Trophoblast cell (in vitro differentiated cells and primary cell): ENCODE measurements around the gene AK3. TPM values are rescaled to one million over a fixed set of nuclear protein-coding genes. Genes with fewer than 3 reads are reported as not detected.

Experiments
- DNase-seq, 2 donors: peaks; one replicate each; pipeline ENCODE4 v3.0.0-alpha.2; 2016
- H2AFZ ChIP-seq: 2 replicates; pipeline ENCODE4 v1.6.1; 2013; ENCODE audit warnings: low read length, moderate library complexity, mild to moderate bottlenecking; ENCODE audit not compliant: insufficient read depth, poor library complexity
- H2AK5ac ChIP-seq: 2 replicates; pipeline ENCODE4 v1.6.1; 2013; ENCODE audit warnings: mild to moderate bottlenecking, low read length
- H2BK120ac ChIP-seq: 2 replicates; pipeline ENCODE4 v1.6.1; 2013; ENCODE audit warnings: low read length, mild to moderate bottlenecking, moderate library complexity; ENCODE audit not compliant: insufficient read depth, poor library complexity
- H2BK12ac ChIP-seq: 2 replicates; pipeline ENCODE4 v1.6.1; 2013; ENCODE audit warnings: mild to moderate bottlenecking, low read length, moderate library complexity
- H2BK5ac ChIP-seq: 2 replicates; pipeline ENCODE4 v1.6.1; 2013; ENCODE audit warnings: low read length, low read depth, moderate library complexity, mild to moderate bottlenecking; ENCODE audit not compliant: poor library complexity
- H3K14ac ChIP-seq: 2 replicates; pipeline ENCODE4 v1.6.1; 2013; ENCODE audit warnings: mild to moderate bottlenecking, low read length
- H3K18ac ChIP-seq: 2 replicates; pipeline ENCODE4 v1.6.1; 2013; ENCODE audit warnings: mild to moderate bottlenecking, low read length
- H3K23ac ChIP-seq: 2 replicates; pipeline ENCODE4 v1.6.1; 2013; ENCODE audit warnings: low read length
- H3K27ac ChIP-seq: 2 replicates; pipeline ENCODE4 v1.5.1; 2013; ENCODE audit warnings: low read depth, mild to moderate bottlenecking, inconsistent platforms, low read length, moderate library complexity
- H3K27me3 ChIP-seq: 2 replicates; pipeline ENCODE4 v1.6.1; 2013; ENCODE audit warnings: inconsistent platforms, mild to moderate bottlenecking, low read length, moderate library complexity; ENCODE audit not compliant: insufficient read depth
- H3K36me3 ChIP-seq, 2 experiments: 1 replicate in 1 of 2; 2 replicates in 1 of 2; pipeline ENCODE4 v1.6.1; 2013; ENCODE audit warnings: low read length in 2 of 2, mild to moderate bottlenecking in 2 of 2, moderate library complexity in 1 of 2; ENCODE audit not compliant: insufficient read depth in 2 of 2, control insufficient read depth in 1 of 2
- H3K4ac ChIP-seq: 2 replicates; pipeline ENCODE4 v1.6.1; 2013; ENCODE audit warnings: low read depth, mild to moderate bottlenecking, low read length, moderate library complexity
- H3K4me1 ChIP-seq, 2 experiments: 1 replicate in 1 of 2; 2 replicates in 1 of 2; pipeline ENCODE4 v1.6.1; 2013; ENCODE audit warnings: low read length in 2 of 2, mild to moderate bottlenecking in 2 of 2, moderate library complexity in 1 of 2; ENCODE audit not compliant: insufficient read depth in 2 of 2, control insufficient read depth in 1 of 2
- H3K4me2 ChIP-seq: 2 replicates; pipeline ENCODE4 v1.6.1; 2013; ENCODE audit warnings: inconsistent platforms, mild to moderate bottlenecking, low read length, moderate library complexity
- H3K4me3 ChIP-seq: 2 replicates; pipeline ENCODE4 v1.5.1; 2013; ENCODE audit warnings: mild to moderate bottlenecking, low read depth, low read length, inconsistent platforms
- H3K79me1 ChIP-seq: one replicate; pipeline ENCODE4 v1.6.1; 2013; ENCODE audit warnings: low read length
- H3K79me2 ChIP-seq: 2 replicates; pipeline ENCODE4 v1.6.1; 2013; ENCODE audit warnings: low read length, mild to moderate bottlenecking; ENCODE audit not compliant: control insufficient read depth, insufficient read depth, poor library complexity
- H3K9ac ChIP-seq: 2 replicates; pipeline ENCODE4 v1.6.1; 2013; ENCODE audit warnings: mild to moderate bottlenecking, low read length
- H3K9me3 ChIP-seq: 2 replicates; pipeline ENCODE4 v1.6.1; 2013; ENCODE audit warnings: low read depth, mild to moderate bottlenecking, control low read depth, inconsistent platforms, low read length; ENCODE audit not compliant: insufficient read depth
- H4K12ac ChIP-seq: 2 replicates; pipeline ENCODE4 v1.6.1; 2013; ENCODE audit warnings: low read depth, mild to moderate bottlenecking, low read length, moderate library complexity
- H4K8ac ChIP-seq: 2 replicates; pipeline ENCODE4 v1.6.1; 2013; ENCODE audit warnings: low read depth, mild to moderate bottlenecking, low read length, moderate library complexity
- H4K91ac ChIP-seq: one replicate; pipeline ENCODE4 v1.6.1; 2013; ENCODE audit warnings: low read depth, mild to moderate bottlenecking, low read length, moderate library complexity
- WGBS: extraction: QIAGEN DNeasy Blood & Tissue Kit; methylation state at CpG from one replicate; pipeline ENCODE4 v1.1.7; 2013; ENCODE audit warnings: missing lambda C conversion rate; ENCODE audit not compliant: insufficient read length, insufficient coverage; ENCODE audit errors: extremely low coverage; 5-methylcytosine and 5-hydroxymethylcytosine counted together
- polyA plus RNA-seq: library from polyadenylated mRNA; stranded (reverse); fragments of 200-250 nt; gene quantifications from 2 replicates; pipeline ENCODE4 v1.2.3, GENCODE V29; 2013

The AK3 gene
- 32.9 and 34.0 TPM in 2 replicates for polyA plus RNA-seq

DNA sequence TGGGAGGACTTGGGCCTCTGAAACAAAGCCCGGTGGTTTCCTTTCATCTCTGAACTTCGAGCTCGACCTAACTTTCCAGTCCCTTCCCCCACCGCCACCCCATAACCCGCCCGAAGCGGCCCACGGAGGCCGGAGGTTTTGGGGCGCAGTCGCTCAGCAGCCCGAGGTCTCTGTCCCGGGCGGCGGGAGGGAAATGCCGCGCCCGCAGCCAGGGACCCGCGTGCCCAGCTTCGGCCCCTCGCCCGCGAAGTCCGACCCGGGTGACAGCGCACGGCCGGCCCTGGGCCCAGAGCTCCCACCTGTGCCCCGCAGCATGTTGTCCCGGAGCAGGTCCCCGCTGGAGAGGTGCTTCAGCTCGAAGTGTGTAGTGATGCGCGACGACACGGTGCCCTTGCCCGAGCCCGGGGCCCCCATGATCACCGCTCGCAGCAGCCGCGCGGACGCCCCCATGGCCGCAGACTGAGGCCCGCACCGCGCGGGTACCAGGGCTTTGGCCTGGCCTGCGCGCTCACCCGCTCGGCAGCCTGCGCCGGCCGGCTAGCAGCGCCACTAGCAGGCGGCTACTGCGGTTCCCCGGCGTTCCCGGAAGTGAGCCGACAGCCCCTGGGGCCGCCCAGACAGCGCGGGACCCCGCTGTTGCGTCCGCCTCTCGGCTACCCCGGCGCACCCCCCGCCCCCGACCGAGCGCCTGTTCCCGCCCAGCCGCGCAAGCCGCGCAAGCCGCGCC is at the start of gene AK3:
Gene AK3, minus strand, starts transcription at position 565 of the 727 bp plus-strand sequence. Its CDS starts 115 bp downstream, at position 450.
- H3K27ac ChIP-seq, result peak within 1 kb of the TSS; percentile 43
- H3K4me1 ChIP-seq, result peaks cover 5 to 10% of the 10 kb centered on the region in 2 experiments
- H2AFZ ChIP-seq, result peak within 1 kb of the TSS; percentile 86
- H3K36me3 ChIP-seq, result peaks cover 0 to 1% of the 10 kb centered on the region in 2 experiments
- no peak within 1 kb of the TSS for H3K23ac ChIP-seq
- peak within 1 kb of the TSS; percentile 82 for H4K12ac ChIP-seq
- H3K9ac ChIP-seq, result peak within 1 kb of the TSS; percentile 79
- H4K8ac ChIP-seq, result peak within 1 kb of the TSS; percentile 94
- H3K79me2 ChIP-seq, result peaks cover 19% of the 10 kb centered on the region
- H2BK120ac ChIP-seq, result peak within 1 kb of the TSS; percentile 56
- H3K14ac ChIP-seq, result peak within 1 kb of the TSS; percentile 72
- peak within 1 kb of the TSS; percentile 39 for H2AK5ac ChIP-seq
- H3K4ac ChIP-seq, result peak within 1 kb of the TSS; percentile 50
- H2BK12ac ChIP-seq, result peak within 1 kb of the TSS; percentile 27
- H3K9me3 ChIP-seq, result no peaks in the 10 kb centered on the region
- H2BK5ac ChIP-seq, result peak within 1 kb of the TSS; percentile 41
- peaks cover 11% of the 10 kb centered on the region for H3K79me1 ChIP-seq
- H3K4me2 ChIP-seq, result peak within 1 kb of the TSS; percentile 82
- H3K18ac ChIP-seq, result peak within 1 kb of the TSS; percentile 93
- DNase-seq, result peak; percentile 59 to 68
- no CpG with 5 or more reads among the region's 84 CpGs for WGBS
- peak within 1 kb of the TSS; percentile 77 for H4K91ac ChIP-seq
- H3K27me3 ChIP-seq, result no peaks in the 10 kb centered on the region
- peak within 1 kb of the TSS; percentile 93 for H3K4me3 ChIP-seq

DNA sequence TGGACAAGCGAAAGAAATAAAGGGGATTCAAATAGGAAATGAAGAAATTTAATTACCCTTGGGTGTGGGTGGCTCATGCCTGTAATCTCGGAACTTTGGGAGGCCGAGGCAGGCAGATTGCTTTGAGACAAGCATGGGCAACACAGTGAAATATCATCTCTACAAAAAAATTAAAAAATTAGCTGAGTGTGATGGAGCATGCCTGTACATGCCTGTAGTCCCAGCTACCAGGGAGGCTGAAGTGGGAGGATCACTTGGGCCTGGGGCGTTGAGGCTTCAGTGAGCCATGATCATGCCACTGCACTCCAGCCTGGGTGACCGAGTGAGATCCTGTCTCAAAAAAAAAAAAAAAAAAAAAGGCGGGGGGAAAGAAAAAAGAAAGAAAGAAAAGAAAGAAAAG is 47.7 kb upstream of the AK3 start:
- Histone ChIP-seq H2AFZ (no peak overlapping the region), H4K12ac (no peak overlapping the region)

DNA sequence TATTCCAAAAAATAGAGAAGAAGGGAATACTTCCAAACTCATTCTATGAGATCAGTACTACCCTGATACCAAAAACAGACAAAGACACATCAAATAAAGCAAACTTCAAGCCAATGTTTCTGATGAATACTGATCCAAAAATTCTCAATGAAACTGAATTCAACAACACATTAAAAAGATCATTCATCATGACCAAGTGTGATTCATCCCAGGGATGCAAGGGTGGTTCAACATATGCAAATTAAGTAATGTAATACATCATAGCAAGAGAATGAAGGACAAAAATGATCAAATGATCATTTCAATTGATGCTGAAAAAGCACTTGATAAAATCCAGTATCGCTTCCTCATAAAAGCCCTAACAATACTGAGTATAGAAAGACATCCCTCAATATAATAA is 46.9 kb upstream of the AK3 start:
- no peak overlapping the region for H4K91ac ChIP-seq
- DNase-seq, result no peak
- H2AK5ac ChIP-seq, result no peak overlapping the region
- no peak overlapping the region for H3K18ac ChIP-seq
- H3K9ac ChIP-seq, result no peak overlapping the region
- H2BK5ac ChIP-seq, result no peak overlapping the region
- no peak overlapping the region for H2AFZ ChIP-seq
- H3K23ac ChIP-seq, result no peak overlapping the region
- H3K79me1 ChIP-seq, result peaks cover under 1% of the 10 kb centered on the region
- no peak overlapping the region for H4K8ac ChIP-seq
- H3K79me2 ChIP-seq, result peaks cover under 1% of the 10 kb centered on the region
- peaks cover 2% of the 10 kb centered on the region for H3K9me3 ChIP-seq
- H3K27ac ChIP-seq, result no peak overlapping the region
- H3K14ac ChIP-seq, result no peak overlapping the region
- no CpG with 5 or more reads among the region's 1 CpG for WGBS
- H4K12ac ChIP-seq, result no peak overlapping the region
- H3K4me2 ChIP-seq, result no peak overlapping the region
- H3K4me3 ChIP-seq, result no peak overlapping the region
- no peaks in the 10 kb centered on the region for H3K27me3 ChIP-seq
- H3K4ac ChIP-seq, result no peak overlapping the region
- no peak overlapping the region for H2BK120ac ChIP-seq
- peaks cover 3 to 7% of the 10 kb centered on the region in 2 experiments for H3K4me1 ChIP-seq
- H3K36me3 ChIP-seq, result no peaks in the 10 kb centered on the region
- H2BK12ac ChIP-seq, result no peak overlapping the region

More for the DNA sequence above, 47.7 kb upstream of the AK3 start:
- Histone ChIP-seq H2BK120ac (peak overlapping the region; percentile 18), H3K18ac (no peak overlapping the region), H4K8ac (no peak overlapping the region), H3K4me1 (peaks cover 2 to 6% of the 10 kb centered on the region in 2 experiments), H3K4me2 (no peak overlapping the region), H2AK5ac (no peak overlapping the region), H3K27me3 (no peaks in the 10 kb centered on the region), H3K23ac (no peak overlapping the region), H3K9me3 (peaks cover 2% of the 10 kb centered on the region), H3K9ac (no peak overlapping the region), H3K4ac (no peak overlapping the region), H3K4me3 (no peak overlapping the region), H3K27ac (no peak overlapping the region), H3K14ac (no peak overlapping the region), H3K36me3 (no peaks in the 10 kb centered on the region), H3K79me1 (peaks cover 6% of the 10 kb centered on the region), H2BK12ac (no peak overlapping the region), H2BK5ac (no peak overlapping the region), H4K91ac (no peak overlapping the region), H3K79me2 (peaks cover 8% of the 10 kb centered on the region)
- WGBS, result no CpG with 5 or more reads among the region's 6 CpGs
- no peak for DNase-seq

DNA sequence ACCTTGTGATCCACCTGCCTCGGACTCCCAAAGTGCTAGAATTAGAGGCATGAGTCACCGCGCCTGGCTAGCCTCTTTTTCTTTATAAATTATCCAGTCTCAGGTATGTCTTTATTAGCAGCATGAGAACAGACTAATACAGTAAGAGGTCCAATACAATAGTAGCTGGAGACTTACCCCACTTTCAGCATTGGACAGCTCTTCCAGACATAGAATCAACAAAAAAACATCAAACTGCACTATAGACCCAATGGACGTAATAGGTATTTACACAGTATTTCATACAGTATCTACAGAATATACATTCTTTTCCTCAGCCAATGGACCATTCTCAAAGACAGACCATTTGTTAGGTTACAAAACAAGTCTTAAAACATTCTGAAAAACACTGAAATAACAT is 45.6 kb upstream of the AK3 start:
- Histone ChIP-seq H2AFZ (no peak overlapping the region), H2AK5ac (no peak overlapping the region), H3K18ac (no peak overlapping the region), H3K79me2 (no peaks in the 10 kb centered on the region), H2BK120ac (no peak overlapping the region), H3K27ac (no peak overlapping the region), H3K4me2 (no peak overlapping the region), H2BK5ac (no peak overlapping the region), H3K27me3 (no peaks in the 10 kb centered on the region), H3K79me1 (peaks cover 8% of the 10 kb centered on the region), H3K4ac (no peak overlapping the region), H3K9me3 (peaks cover 2% of the 10 kb centered on the region), H4K8ac (no peak overlapping the region), H3K4me3 (no peak overlapping the region), H3K9ac (no peak overlapping the region), H2BK12ac (no peak overlapping the region), H3K4me1 (peaks cover 3 to 6% of the 10 kb centered on the region in 2 experiments), H3K23ac (no peak overlapping the region), H3K14ac (no peak overlapping the region), H3K36me3 (no peaks in the 10 kb centered on the region), H4K12ac (no peak overlapping the region), H4K91ac (no peak overlapping the region)
- no CpG with 5 or more reads among the region's 4 CpGs for WGBS
- no peak for DNase-seq
